ENCODE data around the gene PCDH9.
A peak's percentile ranks its signal among the peaks of the same experiment; 100 is the strongest.

DNA sequence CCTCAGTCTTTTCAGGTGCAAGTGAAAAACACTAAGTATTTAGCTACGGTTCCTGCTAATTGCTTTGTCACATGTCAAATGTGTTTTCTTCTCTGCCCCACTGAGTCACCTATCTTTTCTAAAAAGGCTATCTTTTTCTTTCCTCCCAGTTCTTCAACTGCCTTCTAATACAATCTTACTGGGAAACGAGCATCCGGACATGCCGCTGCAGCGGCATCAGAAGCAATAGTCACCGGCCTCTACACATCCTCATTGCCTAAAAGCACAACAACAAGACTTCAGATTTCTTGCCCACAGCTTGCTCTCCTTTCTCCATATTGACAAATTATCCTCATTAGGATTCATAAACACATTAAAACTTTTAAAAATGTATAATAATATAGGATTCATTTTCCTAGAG is 1.2 kb downstream of the PCDH9 start:
- TF ChIP-seq, protein P1, sequence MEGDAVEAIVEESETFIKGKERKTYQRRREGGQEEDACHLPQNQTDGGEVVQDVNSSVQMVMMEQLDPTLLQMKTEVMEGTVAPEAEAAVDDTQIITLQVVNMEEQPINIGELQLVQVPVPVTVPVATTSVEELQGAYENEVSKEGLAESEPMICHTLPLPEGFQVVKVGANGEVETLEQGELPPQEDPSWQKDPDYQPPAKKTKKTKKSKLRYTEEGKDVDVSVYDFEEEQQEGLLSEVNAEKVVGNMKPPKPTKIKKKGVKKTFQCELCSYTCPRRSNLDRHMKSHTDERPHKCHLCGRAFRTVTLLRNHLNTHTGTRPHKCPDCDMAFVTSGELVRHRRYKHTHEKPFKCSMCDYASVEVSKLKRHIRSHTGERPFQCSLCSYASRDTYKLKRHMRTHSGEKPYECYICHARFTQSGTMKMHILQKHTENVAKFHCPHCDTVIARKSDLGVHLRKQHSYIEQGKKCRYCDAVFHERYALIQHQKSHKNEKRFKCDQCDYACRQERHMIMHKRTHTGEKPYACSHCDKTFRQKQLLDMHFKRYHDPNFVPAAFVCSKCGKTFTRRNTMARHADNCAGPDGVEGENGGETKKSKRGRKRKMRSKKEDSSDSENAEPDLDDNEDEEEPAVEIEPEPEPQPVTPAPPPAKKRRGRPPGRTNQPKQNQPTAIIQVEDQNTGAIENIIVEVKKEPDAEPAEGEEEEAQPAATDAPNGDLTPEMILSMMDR (IDR thresholded peaks at IDR 0.05), result no peak
- TF ChIP-seq JUND (IDR thresholded peaks at IDR 0.05) (no peak), TAF1 (IDR thresholded peaks at IDR 0.05; ENCODE audit: borderline replicate concordance, low read depth, low read length) (no peak), ELF1 (IDR thresholded peaks at IDR 0.05) (no peak), NRF1 (IDR thresholded peaks at IDR 0.05; ENCODE audit: low read depth, low read length) (no peak), SIN3A (IDR thresholded peaks at IDR 0.05; ENCODE audit: borderline replicate concordance, low read depth, low read length) (0 out of 2 replicates have a peak, but pooled peaks have one; percentile 11), TEAD4 (IDR thresholded peaks at IDR 0.05; ENCODE audit: borderline replicate concordance, insufficient read depth) (no peak)
- TF ChIP-seq, protein P2, sequence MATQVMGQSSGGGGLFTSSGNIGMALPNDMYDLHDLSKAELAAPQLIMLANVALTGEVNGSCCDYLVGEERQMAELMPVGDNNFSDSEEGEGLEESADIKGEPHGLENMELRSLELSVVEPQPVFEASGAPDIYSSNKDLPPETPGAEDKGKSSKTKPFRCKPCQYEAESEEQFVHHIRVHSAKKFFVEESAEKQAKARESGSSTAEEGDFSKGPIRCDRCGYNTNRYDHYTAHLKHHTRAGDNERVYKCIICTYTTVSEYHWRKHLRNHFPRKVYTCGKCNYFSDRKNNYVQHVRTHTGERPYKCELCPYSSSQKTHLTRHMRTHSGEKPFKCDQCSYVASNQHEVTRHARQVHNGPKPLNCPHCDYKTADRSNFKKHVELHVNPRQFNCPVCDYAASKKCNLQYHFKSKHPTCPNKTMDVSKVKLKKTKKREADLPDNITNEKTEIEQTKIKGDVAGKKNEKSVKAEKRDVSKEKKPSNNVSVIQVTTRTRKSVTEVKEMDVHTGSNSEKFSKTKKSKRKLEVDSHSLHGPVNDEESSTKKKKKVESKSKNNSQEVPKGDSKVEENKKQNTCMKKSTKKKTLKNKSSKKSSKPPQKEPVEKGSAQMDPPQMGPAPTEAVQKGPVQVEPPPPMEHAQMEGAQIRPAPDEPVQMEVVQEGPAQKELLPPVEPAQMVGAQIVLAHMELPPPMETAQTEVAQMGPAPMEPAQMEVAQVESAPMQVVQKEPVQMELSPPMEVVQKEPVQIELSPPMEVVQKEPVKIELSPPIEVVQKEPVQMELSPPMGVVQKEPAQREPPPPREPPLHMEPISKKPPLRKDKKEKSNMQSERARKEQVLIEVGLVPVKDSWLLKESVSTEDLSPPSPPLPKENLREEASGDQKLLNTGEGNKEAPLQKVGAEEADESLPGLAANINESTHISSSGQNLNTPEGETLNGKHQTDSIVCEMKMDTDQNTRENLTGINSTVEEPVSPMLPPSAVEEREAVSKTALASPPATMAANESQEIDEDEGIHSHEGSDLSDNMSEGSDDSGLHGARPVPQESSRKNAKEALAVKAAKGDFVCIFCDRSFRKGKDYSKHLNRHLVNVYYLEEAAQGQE (IDR thresholded peaks at IDR 0.05; ENCODE audit: low read depth, low read length), result no peak
- TF ChIP-seq, protein P3, sequence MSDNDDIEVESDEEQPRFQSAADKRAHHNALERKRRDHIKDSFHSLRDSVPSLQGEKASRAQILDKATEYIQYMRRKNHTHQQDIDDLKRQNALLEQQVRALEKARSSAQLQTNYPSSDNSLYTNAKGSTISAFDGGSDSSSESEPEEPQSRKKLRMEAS (IDR thresholded peaks at IDR 0.05; ENCODE audit: low read depth), result no peak

Data from SK-N-SH (cell line).